Upper lobe of left lung (tissue), 6 donors: ENCODE results near the gene VPS41. TPM values are rescaled to one million over a fixed set of nuclear protein-coding genes. Genes with fewer than 3 reads are reported as not detected.

Experiments used
- ATAC-seq, 2 donors: fragments of 200-7000 bp; cut with Tn5 transposase; one replicate each; pipeline ENCODE4 v1.9.1; 2022; ENCODE audit warnings: mild to moderate bottlenecking in 2 of 2, moderate library complexity in 2 of 2; ENCODE audit not compliant: low FRiP score in 2 of 2
- DNase-seq, 2 donors: peaks; one replicate each; pipeline ENCODE4 v3.0.0-alpha.2; 2019 to 2020
- H3K27ac ChIP-seq, 4 donors: fragments of 200-600 bp; sonication (generic); one replicate each; pipeline ENCODE4 v1.5.1; 2016 to 2019
- H3K27me3 ChIP-seq, 4 donors: fragments of 200-600 bp; sonication (generic); one replicate each; pipeline ENCODE4 v1.5.1; 2017 to 2019
- H3K36me3 ChIP-seq, 4 donors: fragments of 200-600 bp; sonication (generic); one replicate each; pipeline ENCODE4 v1.5.1; 2016 to 2019
- H3K4me1 ChIP-seq, 4 donors: fragments of 200-600 bp; sonication (generic); one replicate each; pipeline ENCODE4 v1.5.1; 2018 to 2019
- H3K4me3 ChIP-seq, 4 donors: fragments of 200-600 bp; sonication (generic); one replicate each; pipeline ENCODE4 v1.5.1; 2017 to 2019; ENCODE audit warnings: mild to moderate bottlenecking in 2 of 4, moderate library complexity in 1 of 4
- H3K9me3 ChIP-seq, 4 donors: fragments of 200-600 bp; sonication (generic); one replicate each; pipeline ENCODE4 v1.5.1; 2018 to 2019
- EP300 ChIP-seq, 4 donors: sonication (generic); formaldehyde crosslinking; IDR thresholded peaks; one replicate each; pipeline ENCODE4 v1.5.1; 2017; ENCODE audit warnings: antibody characterized with exemption in 4 of 4, control low read depth in 2 of 4
- POLR2A ChIP-seq, 4 donors: fragments of 450-650 bp; IDR thresholded peaks; one replicate each; pipeline ENCODE4 v1.5.1; 2016 to 2017; ENCODE audit warnings: antibody characterized with exemption in 4 of 4, mild to moderate bottlenecking in 2 of 4
- POLR2AphosphoS5 ChIP-seq, 2 donors: sonication (generic); formaldehyde crosslinking; IDR thresholded peaks; one replicate each; pipeline ENCODE4 v1.5.1; 2017; ENCODE audit warnings: antibody characterized with exemption in 2 of 2
- WGBS, 2 donors: methylation state at CpG; one replicate each; pipeline ENCODE4 v1.1.5; 2017 to 2018; 5-methylcytosine and 5-hydroxymethylcytosine counted together
- total RNA-seq, 6 donors: library from RNA; depleted of rRNA in 4 of 6; stranded (reverse); fragments of >200 nt in 4 of 6; gene quantifications; one replicate each; pipeline versions ENCODE4 v1.1.0 to v1.2.1, GENCODE V29; 2016 to 2021
- TF ChIP-seq, protein P1 (sequence below), 6 experiments: fragments of 450-650 bp in 4 of 6; fragments of 200-600 bp in 2 of 6; sonication (generic) in 2 of 6; IDR thresholded peaks; one replicate each; pipeline ENCODE4 v1.5.1; 2016 to 2019; ENCODE audit warnings: antibody characterized with exemption in 6 of 6
- donor health status: DM: no; HTN: no; CAD: no; lungs with moderate emphysema.
- donor health status: DM: no; HTN: yes; CAD: no; lungs with severe emphysema.

The VPS41 gene
- total RNA-seq, 6 donors from 2014 or later, result 32.1 to 96.4 (median 48.4) TPM

DNA sequence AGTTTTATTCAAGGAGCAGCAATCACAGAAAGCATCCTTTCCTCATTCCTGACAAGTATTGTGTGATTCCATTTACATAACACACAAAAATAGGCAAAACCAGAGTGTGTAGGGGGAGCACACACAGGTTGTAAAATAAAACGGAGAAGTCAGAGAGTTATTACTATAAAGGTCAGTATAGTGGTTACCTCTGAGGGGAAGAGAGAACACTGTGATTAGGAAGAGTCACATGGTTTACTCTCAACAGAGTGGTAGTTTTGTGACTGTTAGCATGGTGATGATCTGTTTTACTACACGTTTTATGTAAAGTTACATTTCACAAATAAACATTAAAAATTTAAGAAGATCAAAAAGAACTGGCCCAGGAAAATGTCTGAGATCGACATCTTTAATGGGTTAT lies 74.6 kb downstream of the VPS41 start:
- ATAC-seq (no peak), DNase-seq (no peak)
- Histone ChIP-seq H3K9me3 (no peaks in the 10 kb centered on the region), H3K4me3 (no peak overlapping the region), H3K27ac (no peak overlapping the region), H3K27me3 (no peaks in the 10 kb centered on the region), H3K4me1 (no peaks in the 10 kb centered on the region), H3K36me3 (no peaks in the 10 kb centered on the region)
- 82 to 92% methylated on average over 3 of the region's 3 CpGs for WGBS, 2 donors
- TF ChIP-seq EP300 (IDR thresholded peaks at IDR 0.05) (no peak), POLR2AphosphoS5 (IDR thresholded peaks at IDR 0.05) (no peak), POLR2A (IDR thresholded peaks at IDR 0.05) (no peak)
- TF ChIP-seq, protein P1, sequence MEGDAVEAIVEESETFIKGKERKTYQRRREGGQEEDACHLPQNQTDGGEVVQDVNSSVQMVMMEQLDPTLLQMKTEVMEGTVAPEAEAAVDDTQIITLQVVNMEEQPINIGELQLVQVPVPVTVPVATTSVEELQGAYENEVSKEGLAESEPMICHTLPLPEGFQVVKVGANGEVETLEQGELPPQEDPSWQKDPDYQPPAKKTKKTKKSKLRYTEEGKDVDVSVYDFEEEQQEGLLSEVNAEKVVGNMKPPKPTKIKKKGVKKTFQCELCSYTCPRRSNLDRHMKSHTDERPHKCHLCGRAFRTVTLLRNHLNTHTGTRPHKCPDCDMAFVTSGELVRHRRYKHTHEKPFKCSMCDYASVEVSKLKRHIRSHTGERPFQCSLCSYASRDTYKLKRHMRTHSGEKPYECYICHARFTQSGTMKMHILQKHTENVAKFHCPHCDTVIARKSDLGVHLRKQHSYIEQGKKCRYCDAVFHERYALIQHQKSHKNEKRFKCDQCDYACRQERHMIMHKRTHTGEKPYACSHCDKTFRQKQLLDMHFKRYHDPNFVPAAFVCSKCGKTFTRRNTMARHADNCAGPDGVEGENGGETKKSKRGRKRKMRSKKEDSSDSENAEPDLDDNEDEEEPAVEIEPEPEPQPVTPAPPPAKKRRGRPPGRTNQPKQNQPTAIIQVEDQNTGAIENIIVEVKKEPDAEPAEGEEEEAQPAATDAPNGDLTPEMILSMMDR (IDR thresholded peaks at IDR 0.05), result no peak

DNA sequence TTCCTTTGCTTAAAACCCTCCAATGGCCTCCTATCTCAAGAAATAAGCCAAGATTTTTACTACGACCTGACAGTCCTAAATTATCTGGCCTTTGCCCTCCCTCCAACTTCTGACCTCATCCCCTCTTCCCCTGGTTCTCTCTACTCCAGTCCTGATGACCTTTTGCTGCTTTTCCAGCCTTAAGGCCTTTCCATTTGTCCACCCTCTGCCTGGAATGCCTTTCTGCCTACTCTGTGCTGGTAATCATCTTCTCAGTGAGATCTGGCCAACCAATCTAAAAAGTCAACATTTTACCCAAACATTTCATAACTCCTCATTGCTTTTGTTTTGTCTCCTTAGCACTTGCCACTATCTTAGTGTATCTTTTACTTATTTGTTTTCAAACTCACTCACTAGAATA lies 75.7 kb downstream of the VPS41 start:
- DNase-seq, result no peak
- 78 to 86% methylated on average over 1 of the region's 1 CpG for WGBS, 2 donors

DNA sequence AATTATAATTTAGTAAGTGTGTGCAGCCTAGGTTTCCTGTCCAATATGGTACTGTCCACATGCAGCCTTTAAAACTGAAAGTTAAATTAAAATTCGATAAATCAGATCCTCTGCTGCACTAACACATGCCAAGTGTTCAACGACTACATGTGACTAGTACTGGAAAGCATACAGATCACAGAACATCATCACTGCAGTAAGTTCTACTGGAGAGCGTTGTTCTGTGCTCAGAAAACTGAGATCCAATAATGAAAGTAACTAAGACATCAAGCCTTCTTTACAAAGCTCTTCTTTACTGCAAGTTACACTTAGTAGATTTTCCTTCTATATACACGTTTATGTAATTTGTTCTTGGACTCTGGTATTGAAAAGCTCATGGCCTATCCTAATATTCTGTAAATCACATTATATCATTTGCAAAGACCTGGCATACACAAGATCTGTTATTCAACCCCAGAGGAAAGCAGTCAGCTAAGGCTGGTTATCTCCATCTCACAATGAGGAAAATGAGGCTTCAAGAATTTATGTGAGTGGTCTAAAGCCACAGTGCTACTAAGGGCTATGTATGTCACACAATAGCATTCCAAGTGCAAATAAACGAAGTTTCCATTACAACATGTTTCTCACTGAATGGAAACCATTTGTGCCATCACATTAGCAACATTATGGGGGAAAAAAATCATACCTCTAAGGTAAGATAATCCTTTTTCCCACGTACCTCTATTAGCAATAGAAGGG lies 77.6 kb downstream of the VPS41 start:
- Histone ChIP-seq H3K9me3 (no peaks in the 10 kb centered on the region), H3K4me1 (peaks cover 0 to 4% (median 2%) of the 10 kb centered on the region in 4 donors), H3K4me3 (no peak overlapping the region), H3K27me3 (no peaks in the 10 kb centered on the region), H3K36me3 (no peaks in the 10 kb centered on the region), H3K27ac (no peak overlapping the region)
- DNase-seq (no peak), ATAC-seq (no peak)
- 79 to 80% methylated on average over 6 of the region's 6 CpGs for WGBS, 2 donors
- TF ChIP-seq, protein P1 (IDR thresholded peaks at IDR 0.05), result no peak
- TF ChIP-seq POLR2AphosphoS5 (IDR thresholded peaks at IDR 0.05) (no peak), EP300 (IDR thresholded peaks at IDR 0.05) (no peak), POLR2A (IDR thresholded peaks at IDR 0.05) (no peak)

More for the DNA sequence above, 75.7 kb downstream of the VPS41 start:
- Histone ChIP-seq H3K4me1 (no peaks in the 10 kb centered on the region), H3K9me3 (no peaks in the 10 kb centered on the region), H3K4me3 (no peak overlapping the region), H3K27me3 (no peaks in the 10 kb centered on the region), H3K36me3 (no peaks in the 10 kb centered on the region), H3K27ac (no peak overlapping the region)
- TF ChIP-seq POLR2AphosphoS5 (IDR thresholded peaks at IDR 0.05) (no peak), POLR2A (IDR thresholded peaks at IDR 0.05) (no peak), EP300 (IDR thresholded peaks at IDR 0.05) (no peak)
- TF ChIP-seq, protein P1 (IDR thresholded peaks at IDR 0.05), result no peak
- no peak for ATAC-seq

DNA sequence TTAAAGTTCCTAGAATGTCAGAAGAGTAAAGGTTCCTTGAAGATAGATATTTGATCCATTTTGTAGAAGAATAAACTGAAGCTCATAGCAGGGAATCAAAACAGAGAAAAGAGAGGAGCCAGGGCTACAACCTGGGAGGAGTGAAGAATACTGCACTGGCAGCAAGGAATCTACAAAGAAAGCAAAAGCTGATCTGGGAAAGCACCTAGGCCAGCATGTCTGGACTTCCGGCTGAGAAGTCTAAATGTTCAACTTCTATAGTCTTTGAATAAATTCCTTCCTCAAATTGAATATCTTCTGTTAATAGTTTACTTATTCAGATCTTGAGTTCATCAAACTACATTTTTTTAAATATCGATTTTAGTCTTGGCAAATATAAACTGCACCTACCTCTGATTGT lies 78.2 kb downstream of the VPS41 start:
- WGBS, 2 donors, result 89 to 91% methylated on average over 2 of the region's 2 CpGs
- no peak for ATAC-seq

More for the DNA sequence above, 78.2 kb downstream of the VPS41 start:
- H3K9me3 ChIP-seq, result no peaks in the 10 kb centered on the region
- peaks cover 0 to 9% (median 4%) of the 10 kb centered on the region in 4 donors for H3K4me1 ChIP-seq
- TF ChIP-seq POLR2AphosphoS5 (IDR thresholded peaks at IDR 0.05) (no peak), EP300 (IDR thresholded peaks at IDR 0.05) (no peak), POLR2A (IDR thresholded peaks at IDR 0.05) (no peak)
- TF ChIP-seq, protein P1 (IDR thresholded peaks at IDR 0.05), result no peak
- H3K36me3 ChIP-seq, result no peaks in the 10 kb centered on the region
- H3K27ac ChIP-seq, result no peak overlapping the region
- DNase-seq, result no peak
- no peak overlapping the region for H3K4me3 ChIP-seq
- H3K27me3 ChIP-seq, result no peaks in the 10 kb centered on the region
